ENCODE data around the gene MTCH2.
"Not testable (repeated sequence)": the region's sequence is repeated elsewhere in the genome, so short reads cannot be mapped to it uniquely, and the experiment has no call there.

Gene MTCH2

DNA sequence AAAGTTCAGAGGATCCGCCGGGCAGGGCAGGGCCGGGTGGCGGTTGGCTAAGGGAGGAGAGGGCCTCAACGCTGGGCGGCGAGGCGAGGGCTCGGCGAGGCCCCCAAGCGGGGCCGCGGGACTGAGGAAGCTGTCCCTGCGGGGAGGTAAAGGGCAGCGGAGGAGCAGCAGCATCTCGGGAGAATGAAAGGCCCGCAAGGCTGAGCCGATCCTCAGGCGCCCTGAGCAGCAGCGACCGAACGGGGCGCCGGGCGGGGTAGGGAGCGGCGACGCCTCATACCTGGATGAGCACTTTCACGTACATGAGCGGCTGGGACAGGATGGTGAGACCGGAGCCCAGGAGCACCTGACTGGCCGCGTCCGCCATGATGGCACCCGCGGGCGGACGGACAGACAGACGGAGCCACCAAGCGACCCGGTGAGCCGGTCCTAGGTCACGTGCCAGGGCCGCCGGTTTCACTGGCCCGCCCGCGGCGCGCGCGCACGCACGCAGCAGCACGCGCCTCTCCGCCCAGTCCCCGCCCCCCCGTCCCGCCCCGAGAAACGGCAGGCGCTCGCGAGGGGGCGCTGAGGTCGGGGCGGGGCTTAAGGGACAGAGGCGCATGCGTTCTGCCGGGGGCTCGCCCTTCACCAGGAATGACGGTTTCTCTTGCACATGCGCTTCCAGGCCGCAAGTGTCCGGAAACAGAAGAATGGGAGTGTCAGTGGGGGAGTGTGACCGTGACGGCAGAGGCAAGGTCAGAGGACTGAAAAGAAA lies at the start of gene MTCH2:
Gene MTCH2, minus strand, starts transcription at position 461 of the 757 bp plus-strand sequence. Its CDS starts 94 bp downstream, at position 367.
- peak; percentile 93 for DNase-seq (ENCODE audit: low read depth)

- no peak for DNase-seq (ENCODE audit: low read depth)
Measured at GRCh38 chr11:47691979-47692378, 49.6 kb upstream of the MTCH2 start.

GRCh38 chr11:47689480-47689879 lies 47.1 kb upstream of the MTCH2 start:
- DNase-seq (ENCODE audit: low read depth), result no peak

DNA sequence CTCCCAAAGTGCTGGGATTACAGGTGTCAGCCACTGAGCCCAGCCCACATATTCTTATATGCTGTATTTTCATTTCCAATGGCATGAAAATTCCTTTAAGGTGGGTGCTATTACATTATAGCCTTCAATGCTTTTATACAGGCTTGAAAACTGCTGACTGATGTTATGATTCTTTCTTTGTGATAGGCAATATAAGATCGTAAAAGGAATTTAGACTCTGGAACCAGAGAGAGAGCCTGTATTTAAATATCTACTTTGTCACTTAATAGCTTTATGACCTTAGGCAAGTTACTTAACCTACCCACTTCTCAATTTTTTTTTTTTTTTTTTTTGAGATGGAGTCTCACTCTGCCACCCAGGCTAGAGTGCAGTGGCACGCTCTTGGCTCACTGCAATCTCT lies 46.6 kb upstream of the MTCH2 start:
- no peak for DNase-seq (ENCODE audit: low read depth)

DNA sequence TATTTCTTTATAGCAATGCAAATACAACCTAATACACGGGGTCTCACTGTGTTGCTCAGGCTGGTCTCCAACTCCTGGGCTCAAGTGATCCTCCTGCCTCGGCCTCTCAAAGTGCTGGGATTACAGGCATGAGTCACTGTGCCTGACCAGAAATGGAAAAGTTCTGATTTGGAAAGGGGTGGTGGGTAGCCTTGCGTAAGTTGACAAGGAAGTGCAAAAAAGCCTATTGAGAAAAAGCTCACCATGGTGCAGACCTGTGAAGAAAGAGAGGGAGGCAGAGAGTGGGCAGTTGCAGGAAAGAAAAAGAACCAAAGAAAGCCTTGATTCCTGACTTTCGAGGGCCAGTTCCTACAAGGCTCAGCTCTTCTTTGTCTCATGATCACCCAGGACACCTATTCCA lies 45.8 kb upstream of the MTCH2 start:
- no peak for DNase-seq (ENCODE audit: low read depth)

DNA sequence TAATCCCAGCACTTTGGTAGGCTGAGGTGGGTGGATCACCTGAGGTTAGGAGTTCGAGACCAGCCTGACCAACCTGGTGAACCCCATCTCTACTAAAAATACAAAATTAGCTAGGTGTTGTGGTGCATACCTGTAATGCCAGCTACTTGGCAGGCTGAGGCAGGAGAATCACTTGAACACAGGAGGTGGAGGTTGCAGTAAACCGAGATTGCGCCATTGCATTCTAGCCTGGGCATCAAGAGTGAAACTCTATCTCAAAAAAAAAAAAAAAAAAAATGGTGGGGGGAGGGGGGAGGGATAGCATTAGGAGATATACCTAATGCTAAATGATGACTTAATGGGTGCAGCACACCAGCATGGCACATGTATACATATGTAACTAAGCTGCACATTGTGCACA lies 44.3 kb upstream of the MTCH2 start:
- DNase-seq (ENCODE audit: low read depth), result not testable (repeated sequence)

GRCh38 chr11:47686151-47686550 lies 43.8 kb upstream of the MTCH2 start:
- no peak for DNase-seq (ENCODE audit: low read depth)

DNA sequence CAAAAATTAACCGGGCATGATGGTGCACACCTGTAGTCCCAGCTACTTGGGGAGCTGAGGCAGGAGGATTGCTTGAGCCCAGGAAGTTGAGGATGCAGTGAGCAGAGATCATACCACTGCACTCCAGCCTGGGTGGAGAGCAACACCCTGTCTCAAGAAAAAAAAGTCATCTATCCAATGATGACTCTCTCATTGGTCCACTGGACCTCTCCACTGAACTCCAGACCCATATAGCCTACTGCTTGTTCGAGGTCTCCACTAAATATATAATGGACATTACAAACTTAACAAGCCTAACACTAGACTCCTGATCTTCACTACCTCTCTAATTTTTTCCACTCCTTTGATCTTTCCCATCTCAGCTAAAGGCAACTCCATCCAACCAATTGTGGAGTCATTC lies 33.5 kb upstream of the MTCH2 start:
- DNase-seq (ENCODE audit: low read depth), result no peak

- no peak for DNase-seq (ENCODE audit: low read depth)
Measured at GRCh38 chr11:47672283-47672730, 29.9 kb upstream of the MTCH2 start.

GRCh38 chr11:47669856-47670255 lies 27.5 kb upstream of the MTCH2 start:
- no peak for DNase-seq (ENCODE audit: low read depth)

DNA sequence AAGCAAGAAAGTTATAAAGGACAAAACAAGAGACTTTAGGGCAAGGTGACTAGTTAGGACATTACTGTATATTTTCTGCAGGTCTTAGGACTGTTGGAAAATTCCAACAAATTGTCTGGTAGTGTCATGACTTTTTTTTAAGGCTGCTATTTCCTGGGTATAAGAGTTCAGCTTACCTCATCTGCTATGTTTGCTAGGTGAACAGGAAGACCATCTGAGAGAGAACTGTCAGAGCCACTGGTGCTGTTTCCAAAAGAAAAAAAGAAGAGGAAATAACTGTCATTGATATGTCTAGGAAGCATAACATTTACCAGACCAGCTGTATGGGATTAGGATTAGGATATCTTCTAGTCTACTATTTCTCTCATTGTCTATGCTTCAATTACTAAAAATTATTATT lies 26.3 kb upstream of the MTCH2 start:
- no peak for DNase-seq (ENCODE audit: low read depth)

- no peak for DNase-seq (ENCODE audit: low read depth)
Measured at GRCh38 chr11:47667555-47667954, 25.2 kb upstream of the MTCH2 start.

- no peak for DNase-seq (ENCODE audit: low read depth)
Measured at GRCh38 chr11:47667135-47667534, 24.8 kb upstream of the MTCH2 start.

- DNase-seq (ENCODE audit: low read depth), result not testable (repeated sequence)
Measured at GRCh38 chr11:47664936-47665335, 22.6 kb upstream of the MTCH2 start.

DNA sequence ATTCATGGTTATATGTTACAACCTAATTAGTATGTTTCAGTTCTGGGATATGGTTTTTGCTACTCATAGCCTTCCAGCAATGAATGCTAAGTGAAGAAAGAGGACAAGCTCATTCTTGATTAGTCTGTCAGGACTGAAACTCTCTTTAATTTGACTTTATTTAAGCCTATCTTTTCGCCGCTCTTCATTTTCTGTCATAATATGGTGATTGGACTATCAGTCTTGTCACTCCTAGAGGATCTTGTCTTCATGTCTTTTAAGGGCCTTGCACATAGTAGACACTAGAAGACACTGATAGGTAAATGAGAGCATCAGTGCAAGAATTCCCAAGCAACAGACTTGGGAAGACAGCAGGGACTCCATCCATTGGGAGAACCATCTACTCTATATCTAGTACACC lies 18.9 kb upstream of the MTCH2 start:
- no peak for DNase-seq (ENCODE audit: low read depth)

GRCh38 chr11:47659276-47659675 lies 16.9 kb upstream of the MTCH2 start:
- DNase-seq (ENCODE audit: low read depth), result no peak

GRCh38 chr11:47656260-47656885 lies 14.0 kb upstream of the MTCH2 start:
- DNase-seq (ENCODE audit: low read depth), result no peak

GRCh38 chr11:47651818-47652469 lies 9.6 kb upstream of the MTCH2 start:
- no peak for DNase-seq (ENCODE audit: low read depth)

- no peak for DNase-seq (ENCODE audit: low read depth)
Measured at GRCh38 chr11:47649276-47649675, 6.9 kb upstream of the MTCH2 start.

- no peak for DNase-seq (ENCODE audit: low read depth)
Measured at GRCh38 chr11:47646019-47646418, 3.7 kb upstream of the MTCH2 start.

DNA sequence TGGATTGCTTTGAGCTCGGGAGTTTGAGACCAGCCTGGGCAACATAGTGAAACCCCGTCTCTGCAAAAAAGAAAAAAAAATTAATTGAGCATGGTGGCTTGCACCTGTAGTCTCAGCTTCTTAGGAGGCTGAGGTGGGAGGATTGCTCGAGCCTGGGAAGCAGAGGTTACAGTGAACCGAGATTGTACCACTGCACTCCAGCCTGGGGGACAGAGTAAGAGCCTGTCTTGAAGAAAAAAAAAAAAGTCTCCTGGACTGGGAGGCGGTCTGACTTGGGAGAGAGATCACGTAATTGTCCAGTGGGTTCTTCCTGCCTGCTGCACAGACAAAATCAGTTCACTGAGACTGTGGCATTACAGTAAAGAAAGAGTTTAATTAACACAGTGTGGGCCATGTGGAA lies 3.1 kb upstream of the MTCH2 start:
- DNase-seq (ENCODE audit: low read depth), result no peak

DNA sequence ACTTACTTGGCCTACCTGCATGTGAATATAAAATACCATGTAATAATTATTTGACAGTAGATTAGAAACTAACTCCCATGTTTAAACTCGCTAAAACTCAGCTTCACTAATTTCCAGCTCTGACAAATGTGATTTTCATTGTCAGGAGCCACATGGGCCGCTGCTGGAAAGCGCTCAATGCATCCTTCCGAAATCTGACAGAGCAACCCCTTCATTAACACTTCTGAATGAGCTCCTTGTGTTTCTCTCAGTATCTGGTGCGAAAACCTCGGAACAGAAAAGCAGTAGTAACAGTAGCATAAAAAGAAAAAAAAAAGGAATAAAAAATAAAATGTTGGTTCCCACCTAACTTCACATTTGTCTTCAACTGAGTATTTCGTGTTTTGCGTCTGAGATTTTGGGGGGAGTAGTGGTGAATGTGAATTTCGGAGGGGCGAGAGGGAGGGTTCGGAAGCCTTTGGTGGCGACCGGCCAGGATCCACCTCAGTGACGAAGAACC lies 710 bp downstream of the MTCH2 start:
- DNase-seq (ENCODE audit: low read depth), result no peak

DNA sequence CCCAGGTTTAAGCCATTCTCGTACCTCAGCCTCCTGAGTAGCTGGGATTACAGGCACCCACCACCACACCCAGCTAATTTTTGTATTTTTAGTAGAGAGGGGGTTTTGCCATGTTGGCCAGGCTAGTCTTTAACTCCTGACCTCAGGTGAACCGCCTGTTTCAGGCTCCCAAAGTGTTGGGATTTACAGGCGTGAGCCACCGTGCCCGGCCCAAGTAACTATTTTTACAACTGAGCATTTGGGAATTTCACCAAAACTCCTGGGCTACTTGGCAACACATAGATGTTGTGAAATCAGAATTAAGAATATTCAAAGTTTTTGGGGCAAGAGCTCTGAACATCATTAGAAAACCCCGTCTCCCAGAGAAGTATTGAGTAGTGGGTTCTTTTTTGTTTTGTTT lies 1.9 kb downstream of the MTCH2 start:
- DNase-seq (ENCODE audit: low read depth), result not testable (repeated sequence)
